HG03064 (cell line): Measurements from ENCODE around the gene ANGPTL4.

Experiments
- ATAC-seq: cut with Tn5 transposase; IDR thresholded peaks from one replicate; pipeline ENCODE4 v1.9.1; 2021; ENCODE audit warnings: low read depth; ENCODE audit not compliant: unreplicated experiment

Gene ANGPTL4

GRCh38 chr19:8387688-8388611 lies 24.0 kb downstream of the ANGPTL4 start:
- ATAC-seq: no peak

GRCh38 chr19:8388612-8388958 lies 24.6 kb downstream of the ANGPTL4 start:
- ATAC-seq: no peak

DNA sequence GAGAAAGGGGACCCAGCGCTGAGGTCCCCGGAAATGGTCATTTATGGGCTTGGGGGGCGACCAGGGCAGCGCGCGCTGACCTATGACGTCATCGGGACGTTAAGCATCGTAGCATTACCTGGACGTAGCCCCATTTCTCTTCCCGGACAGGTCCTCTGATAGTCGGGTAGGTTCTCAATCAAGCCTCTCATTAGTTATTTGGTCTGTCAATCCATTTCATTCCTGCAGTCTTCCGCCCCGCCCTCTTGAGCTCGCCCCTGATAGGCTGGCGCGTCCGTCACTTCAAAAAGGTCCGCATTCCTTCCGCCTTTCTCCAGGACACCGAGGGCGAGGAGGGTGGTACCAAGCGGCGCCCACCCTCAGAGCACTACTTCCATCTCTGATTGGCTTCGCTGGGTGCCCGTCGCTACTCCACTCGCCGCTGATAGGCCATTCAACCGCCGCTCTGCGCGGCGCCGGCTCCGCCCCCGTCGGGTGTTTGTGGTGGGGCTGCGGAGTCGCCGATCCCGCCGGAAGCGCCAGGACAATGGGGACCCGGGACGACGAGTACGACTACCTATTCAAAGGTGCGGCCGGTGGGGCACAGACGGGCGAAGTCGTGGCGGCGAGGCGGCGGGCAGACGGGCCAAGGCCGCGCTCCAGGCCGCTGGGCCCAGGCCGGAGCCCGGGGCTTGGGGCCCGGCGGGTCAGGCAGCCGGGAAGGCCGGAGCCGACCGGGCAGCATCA lies 26.1 kb downstream of the ANGPTL4 start, which contains the start of gene RAB11B:
TSS of gene RAB11B (plus strand) at position 470 of the 726 bp plus-strand sequence. CDS start at position 527, 57 bp downstream.
- peak; percentile 88 for ATAC-seq

DNA sequence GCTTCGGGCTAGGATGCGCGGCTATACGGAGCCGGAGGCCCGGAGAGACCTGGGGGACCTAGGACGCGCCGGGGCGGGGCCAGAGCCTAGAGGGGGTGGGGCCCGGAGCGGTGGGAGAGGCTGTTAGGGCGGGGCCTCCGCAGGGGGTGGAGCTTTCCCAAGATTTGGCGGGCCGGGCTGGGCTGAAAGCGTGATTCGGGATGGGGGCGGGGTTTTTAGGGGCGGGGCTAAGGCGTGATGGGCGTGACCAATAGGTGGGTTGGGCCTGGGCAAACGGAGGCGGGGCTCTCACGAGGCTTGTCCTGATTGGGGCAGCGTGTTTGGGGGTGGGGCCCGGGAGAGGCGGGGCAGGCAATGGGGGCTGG lies 26.6 kb downstream of the ANGPTL4 start:
- ATAC-seq: peak; percentile 38

DNA sequence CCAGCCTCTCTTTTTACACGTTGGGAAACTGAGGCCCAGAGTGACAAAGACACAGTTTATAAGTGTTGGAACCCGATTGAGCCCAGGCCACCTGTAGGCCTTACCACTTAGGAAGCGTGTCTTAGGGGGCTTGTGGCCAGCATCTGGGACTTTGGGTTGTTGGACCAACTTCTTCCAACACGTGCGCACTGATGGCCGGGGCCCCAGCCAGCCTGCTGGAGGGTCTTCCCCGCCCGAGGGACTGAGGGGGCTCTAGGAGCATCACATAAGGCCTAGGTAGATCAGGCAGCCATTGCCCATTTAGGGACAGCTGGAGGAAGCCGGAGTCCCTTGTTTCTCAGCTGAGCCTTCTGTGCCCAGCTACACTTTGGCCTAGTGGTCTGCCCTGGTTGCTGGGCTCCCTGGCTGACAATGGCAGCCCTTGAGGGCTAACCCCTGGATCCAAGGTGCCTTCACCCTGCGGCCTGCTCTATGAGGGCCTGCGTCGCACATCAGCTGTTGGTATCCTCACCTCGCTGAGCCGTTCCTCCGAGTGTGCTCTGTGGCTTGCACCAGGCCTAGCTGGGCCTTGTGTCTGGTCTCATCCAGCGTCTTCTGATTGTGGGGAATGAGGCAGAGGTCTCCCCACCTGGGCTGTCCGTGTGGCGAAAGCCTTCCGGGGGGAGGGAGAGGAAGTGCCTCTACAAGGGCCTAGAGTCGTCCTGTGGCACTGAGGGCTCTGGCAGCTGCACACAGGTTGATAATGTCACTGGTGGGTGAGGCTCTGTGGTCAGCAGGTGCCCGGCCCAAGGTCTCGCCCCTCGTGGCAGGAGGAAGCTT lies 27.5 kb downstream of the ANGPTL4 start:
- no peak for ATAC-seq

- ATAC-seq: no peak
Measured at GRCh38 chr19:8392017-8392591, 28.1 kb downstream of the ANGPTL4 start.

- ATAC-seq: no peak
Measured at GRCh38 chr19:8393192-8393870, 29.4 kb downstream of the ANGPTL4 start.

DNA sequence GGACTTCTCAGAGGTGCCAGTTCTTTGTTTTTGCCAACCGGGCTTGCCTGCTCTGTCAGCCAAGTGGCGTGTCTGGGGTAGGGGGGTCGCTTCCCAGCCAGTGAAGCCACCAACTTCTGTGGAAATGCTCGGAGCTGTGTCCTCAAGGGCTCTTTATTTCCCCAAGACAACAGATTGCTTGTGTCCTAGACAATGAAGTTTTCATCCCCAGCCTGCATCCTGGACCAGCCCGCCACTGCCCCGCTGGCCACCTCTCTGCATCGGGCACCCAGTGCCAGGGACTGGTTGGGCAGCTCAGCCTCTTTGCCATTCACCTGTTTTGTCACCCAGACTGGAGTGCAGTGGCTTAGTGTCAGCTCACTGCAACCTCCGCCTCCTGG lies 29.9 kb downstream of the ANGPTL4 start:
- no peak for ATAC-seq

DNA sequence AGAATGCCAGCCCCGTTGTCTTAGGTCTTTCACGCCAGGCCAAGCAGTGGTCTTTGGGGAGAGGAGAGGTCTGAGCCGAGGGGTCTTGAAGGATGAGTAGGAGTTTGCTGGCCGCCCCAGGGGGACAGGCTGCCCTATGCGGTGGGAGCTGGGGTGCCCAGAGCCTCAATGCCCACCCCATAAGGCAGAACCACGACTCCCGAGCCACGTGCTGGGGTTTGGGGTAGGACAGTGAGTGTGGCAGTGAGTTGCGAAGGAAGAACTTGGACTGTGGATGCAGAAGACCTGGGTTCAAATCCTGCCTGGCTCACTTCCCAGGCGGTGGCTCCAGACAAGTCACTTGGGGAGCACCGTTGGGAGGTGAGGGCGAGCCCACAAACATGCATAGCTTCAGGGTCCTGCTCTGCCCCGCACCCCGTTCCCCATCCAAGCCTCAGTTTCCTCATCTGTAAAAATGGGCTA lies 31.7 kb downstream of the ANGPTL4 start:
- ATAC-seq: no peak

- no peak for ATAC-seq
Measured at GRCh38 chr19:8396185-8396562, 32.2 kb downstream of the ANGPTL4 start.

DNA sequence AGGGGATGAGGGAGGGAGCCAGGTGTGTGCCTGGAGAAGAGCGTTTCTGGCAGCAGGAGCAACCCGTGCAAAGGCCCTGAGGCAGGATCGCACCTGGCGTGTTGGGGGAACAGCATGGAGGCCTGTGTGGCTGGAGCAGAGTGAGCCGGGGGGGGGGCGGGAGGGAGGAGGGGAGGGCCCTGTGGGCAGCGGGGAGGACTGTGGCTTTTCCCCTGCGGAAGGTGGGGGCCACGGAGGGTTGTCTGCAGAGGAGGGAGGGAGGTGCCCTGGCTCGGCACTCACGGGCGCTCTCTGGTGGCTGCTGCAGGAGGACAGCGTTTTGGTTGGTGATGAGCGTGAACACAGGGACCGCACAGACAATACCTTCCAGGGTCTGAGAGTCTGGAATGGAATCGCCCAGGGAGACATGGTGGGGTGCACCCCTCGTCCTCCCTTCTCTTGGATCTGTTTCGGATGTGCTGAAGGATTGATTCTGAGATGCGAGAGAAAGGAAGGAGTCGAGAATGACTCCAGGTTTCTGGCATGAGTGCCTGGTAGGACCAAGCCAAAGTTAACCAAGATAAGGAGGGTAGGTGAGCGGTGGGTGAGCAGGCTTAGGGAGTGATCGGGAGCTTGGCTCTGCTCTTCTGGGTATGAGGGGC lies 32.7 kb downstream of the ANGPTL4 start:
- no peak for ATAC-seq

DNA sequence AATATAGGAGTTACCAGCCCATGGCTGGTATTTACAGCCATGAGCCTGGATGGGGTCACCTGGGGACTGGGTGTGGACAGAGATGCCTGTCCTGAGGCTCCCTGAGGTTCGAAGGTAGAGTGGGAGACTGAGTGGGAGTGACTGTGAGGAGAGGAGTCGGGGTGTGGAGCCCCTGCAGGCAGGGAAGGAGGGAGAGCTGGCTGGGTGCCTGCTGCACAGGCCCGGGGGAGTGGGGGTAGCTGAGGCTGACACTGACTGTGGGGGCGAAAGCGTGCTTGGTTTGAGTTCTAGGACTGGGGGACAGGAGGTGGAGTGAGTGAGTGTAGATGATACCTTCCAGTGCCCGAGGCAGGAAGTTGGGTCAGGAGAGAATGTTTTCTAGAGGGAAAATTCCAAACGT lies 33.3 kb downstream of the ANGPTL4 start:
- ATAC-seq: no peak

- no peak for ATAC-seq
Measured at GRCh38 chr19:8397746-8398310, 33.9 kb downstream of the ANGPTL4 start.

- no peak for ATAC-seq
Measured at GRCh38 chr19:8398311-8398771, 34.4 kb downstream of the ANGPTL4 start.

- no peak for ATAC-seq
Measured at GRCh38 chr19:8399681-8400188, 35.8 kb downstream of the ANGPTL4 start.

GRCh38 chr19:8401981-8402411 lies 38.0 kb downstream of the ANGPTL4 start:
- ATAC-seq: no peak

DNA sequence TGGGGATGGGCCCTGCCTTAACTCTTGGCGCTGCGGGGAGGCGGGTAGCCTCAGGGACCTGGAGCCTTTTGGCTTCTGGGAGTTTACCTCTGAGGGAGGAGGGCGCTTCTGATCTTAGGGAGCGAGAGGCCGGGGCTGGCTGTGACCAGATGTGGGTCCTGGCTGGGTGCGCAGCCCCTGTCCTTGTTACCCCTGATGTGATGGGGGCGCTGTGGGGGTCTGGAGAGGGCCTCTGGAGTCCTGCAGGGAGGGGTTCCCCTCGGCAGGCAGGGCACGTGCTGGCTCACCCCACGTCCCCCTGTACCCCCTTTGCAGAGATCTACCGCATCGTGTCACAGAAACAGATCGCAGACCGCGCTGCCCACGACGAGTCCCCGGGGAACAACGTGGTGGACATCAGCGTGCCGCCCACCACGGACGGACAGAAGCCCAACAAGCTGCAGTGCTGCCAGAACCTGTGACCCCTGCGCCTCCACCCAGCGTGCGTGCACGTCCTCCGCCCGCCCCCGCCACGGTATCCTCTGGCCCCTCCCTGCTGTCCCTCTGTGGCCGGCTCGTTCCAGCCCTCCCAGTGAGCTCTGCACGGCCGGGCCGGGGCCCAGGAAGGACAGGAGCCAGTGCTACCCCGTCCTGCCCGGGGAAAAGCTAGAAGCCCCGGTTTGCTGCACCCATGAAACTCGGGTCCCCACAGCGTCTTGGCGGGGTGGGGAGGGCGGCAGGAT lies 39.3 kb downstream of the ANGPTL4 start:
- no peak for ATAC-seq

DNA sequence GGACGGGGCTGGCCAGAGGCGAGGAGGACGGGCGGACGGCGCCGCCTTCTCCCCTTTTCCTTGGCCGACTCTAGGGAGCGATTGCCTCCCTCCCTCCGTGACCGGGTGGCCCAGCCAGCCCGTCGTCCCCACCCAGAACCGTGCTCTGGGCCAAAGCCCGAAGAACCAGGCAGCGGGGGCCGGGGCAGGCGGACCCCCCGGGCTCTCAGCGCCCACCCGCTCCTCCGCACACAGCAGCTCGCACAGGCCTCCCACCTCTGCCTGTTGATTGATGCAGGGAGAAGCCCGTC lies 39.8 kb downstream of the ANGPTL4 start:
- ATAC-seq: no peak
